ENCODE measurements around the gene NRXN2.

- TF ChIP-seq GATA2 (IDR thresholded peaks at IDR 0.05; ENCODE audit: low read depth, low read length) = no peak
- no peak for TF ChIP-seq GATA3 (IDR thresholded peaks at IDR 0.05; ENCODE audit: low read depth, low read length)
These were observed 6.3 kb downstream of the NRXN2 start for GRCh38 chr11:64716473-64717267.
